HG02870 (cell line): ENCODE measurements around the gene HDAC7.

Experiments used
- ATAC-seq: cut with Tn5 transposase; IDR thresholded peaks from one replicate; pipeline ENCODE4 v1.9.1; 2021; ENCODE audit warnings: mild to moderate bottlenecking, moderate library complexity; ENCODE audit not compliant: unreplicated experiment

Gene HDAC7

GRCh38 chr12:47782372-47782770 lies 37.3 kb downstream of the HDAC7 start:
- ATAC-seq, result no peak

- ATAC-seq, result no peak
These were observed 38.0 kb downstream of the HDAC7 start for GRCh38 chr12:47781479-47782371.

- no peak for ATAC-seq
These were observed 39.7 kb downstream of the HDAC7 start for GRCh38 chr12:47779943-47780504.

GRCh38 chr12:47779301-47779942 lies 40.3 kb downstream of the HDAC7 start:
- peak; percentile 82 for ATAC-seq

GRCh38 chr12:47778881-47779280 lies 40.8 kb downstream of the HDAC7 start:
- ATAC-seq, result no peak

GRCh38 chr12:47777741-47778558 lies 41.8 kb downstream of the HDAC7 start:
- ATAC-seq, result no peak

GRCh38 chr12:47777151-47777550 lies 42.6 kb downstream of the HDAC7 start:
- no peak for ATAC-seq

GRCh38 chr12:47776471-47777143 lies 43.1 kb downstream of the HDAC7 start:
- ATAC-seq, result no peak

- ATAC-seq, result no peak
These were observed 44.4 kb downstream of the HDAC7 start for GRCh38 chr12:47775100-47775911.

- ATAC-seq, result no peak
These were observed 45.0 kb downstream of the HDAC7 start for GRCh38 chr12:47774663-47775062.

- ATAC-seq, result no peak
These were observed 45.7 kb downstream of the HDAC7 start for GRCh38 chr12:47773858-47774580.

GRCh38 chr12:47773062-47773857 lies 46.4 kb downstream of the HDAC7 start, which contains the start of gene SLC48A1:
TSS of gene SLC48A1 (plus strand) at chr12:47773238. CDS start at chr12:47773305, 67 bp downstream.
- peak; percentile 77 for ATAC-seq

- ATAC-seq, result no peak
These were observed 47.0 kb downstream of the HDAC7 start for GRCh38 chr12:47772738-47773061.

- no peak for ATAC-seq
These were observed 47.5 kb downstream of the HDAC7 start for GRCh38 chr12:47772094-47772660.

- ATAC-seq, result no peak
These were observed 48.4 kb downstream of the HDAC7 start for GRCh38 chr12:47771304-47771703.

GRCh38 chr12:47770086-47770726 lies 49.5 kb downstream of the HDAC7 start:
- no peak for ATAC-seq
